K562 (cell line): ENCODE results near the gene BRSK1. TPM values are rescaled to one million over a fixed set of nuclear protein-coding genes. Genes with fewer than 3 reads are reported as not detected.

Experiments used
- AFF1 ChIP-seq, 2 experiments: fragments of 450-650 bp; IDR thresholded peaks; 2 replicates each; pipeline ENCODE4 v1.6.1; 2018; ENCODE audit warnings: mild to moderate bottlenecking in 2 of 2, low read depth in 1 of 2; ENCODE audit not compliant: partially characterized antibody in 2 of 2
- BCL6 ChIP-seq: fragments of 250-450 bp; sonication (Bioruptor Pico); IDR thresholded peaks from 2 replicates; pipeline ENCODE4 v1.4.0; 2020
- E2F8 ChIP-seq: fragments of 450-650 bp; IDR thresholded peaks from 2 replicates; pipeline ENCODE4 v1.7.1; 2018; ENCODE audit warnings: mild to moderate bottlenecking, low read depth; ENCODE audit not compliant: partially characterized antibody
- GATA2 ChIP-seq: sonication (generic); formaldehyde crosslinking; IDR thresholded peaks from 2 replicates; pipeline ENCODE4 v1.4.0; 2020; ENCODE audit warnings: mild to moderate bottlenecking, missing genetic modification reagents
- HMGXB4 ChIP-seq: sonication (generic); formaldehyde crosslinking; IDR thresholded peaks from 2 replicates; pipeline ENCODE4 v1.8.1; 2023; ENCODE audit warnings: mild to moderate bottlenecking, missing genetic modification reagents
- MBD1 ChIP-seq: fragments of 250-450 bp; sonication (Bioruptor Pico); IDR thresholded peaks from 2 replicates; pipeline ENCODE4 v1.8.0; 2022; ENCODE audit warnings: inconsistent platforms
- MEF2D ChIP-seq: conservative IDR thresholded peaks from 2 replicates; pipeline ENCODE4 v1.6.1; 2016; ENCODE audit warnings: low read depth, missing genetic modification characterization, missing compliant biosample characterization
- POLR2G ChIP-seq: fragments of 200-400 bp; formaldehyde crosslinking; IDR thresholded peaks from 2 replicates; pipeline ENCODE4 v1.6.1; 2017; ENCODE audit warnings: low read depth, mild to moderate bottlenecking, antibody characterized with exemption, low read length, moderate library complexity
- RUNX1 ChIP-seq: sonication (generic); IDR thresholded peaks from 2 replicates; pipeline ENCODE4 v1.6.1; 2016; ENCODE audit warnings: antibody characterized with exemption, low read depth
- SMARCA4 ChIP-seq: fragments of 450-650 bp; IDR thresholded peaks from 2 replicates; pipeline ENCODE4 v1.6.1; 2016
- SUPT5H ChIP-seq: fragments of 450-650 bp; IDR thresholded peaks from 2 replicates; pipeline ENCODE4 v1.6.1; 2016
- TARDBP ChIP-seq: fragments of 450-650 bp; IDR thresholded peaks from 2 replicates; pipeline ENCODE4 v1.6.1; 2016
- XRCC3 ChIP-seq: fragments of 450-650 bp; IDR thresholded peaks from 2 replicates; pipeline ENCODE4 v1.6.1; 2017; ENCODE audit warnings: mild to moderate bottlenecking, moderate library complexity
- XRCC5 ChIP-seq: fragments of 200-400 bp; formaldehyde crosslinking; IDR thresholded peaks from 2 replicates; pipeline ENCODE4 v1.6.1; 2017; ENCODE audit warnings: low read depth, mild to moderate bottlenecking, low read length
- ZBTB2 ChIP-seq: fragments of 450-650 bp; IDR thresholded peaks from 2 replicates; pipeline ENCODE4 v1.6.1; 2016; ENCODE audit warnings: antibody characterized with exemption
- ZNF586 ChIP-seq: fragments of 450-650 bp; formaldehyde crosslinking; conservative IDR thresholded peaks from 2 replicates; pipeline ENCODE4 v1.4.0; 2020; ENCODE audit warnings: mild to moderate bottlenecking, moderate library complexity
- polyA plus RNA-seq, 8 experiments: library from polyadenylated mRNA; depleted of rRNA in 4 of 8; stranded (reverse) in 5 of 8; unstranded in 3 of 8; fragments of >200 nt; fragmentation: Nextera tagmentation in 2 of 8; fragmentation: Illumina TruSeq in 1 of 8; extraction: Ambion mirVana in 2 of 8; extraction: Trizol in 1 of 8; gene quantifications; 2 replicates each; pipeline versions ENCODE4 v1.2.1 to v1.2.3, GENCODE V29; 2011 to 2014; ENCODE audit warnings: inconsistent platforms in 1 of 8, missing spikeins in 1 of 8
- total RNA-seq, 7 experiments: library from RNA; depleted of rRNA in 6 of 7; stranded (reverse); fragments of >200 nt in 6 of 7; fragmentation: Illumina TruSeq in 2 of 7; extraction: Trizol in 2 of 7; gene quantifications; 2 replicates each; pipeline versions ENCODE4 v1.2.1 to v1.2.3, GENCODE V29; 2011 to 2021; ENCODE audit warnings: low replicate concordance in 1 of 7

Gene BRSK1
- total and polyA plus RNA-seq, 9 of the 15 experiments (the other 6 are each of a cell fraction or from before 2014, with no cell fraction given) = 1.7 to 9.3 (median 3.8) TPM; not detected in 2

- TF ChIP-seq AFF1 (IDR thresholded peaks at IDR 0.05; ENCODE audit: low read depth in 1 of 2, partially characterized antibody in 2 of 2) (peak; percentile 72 to 84), GATA2 (no peak), SUPT5H (peak; percentile 74), SMARCA4 (no peak; the same call in 1 of the 2 replicates), ZNF586 (CRISPR knock-in tag) (no peak), HMGXB4 (CRISPR knock-in tag) (no peak), XRCC5 (0 out of 2 replicates have a peak, but pooled peaks have one; percentile 61), BCL6 (no peak), RUNX1 (no peak), POLR2G (peak; percentile 80), TARDBP (peak; percentile 88), E2F8 (peak; percentile 85), XRCC3 (no peak), ZBTB2 (peak; percentile 32; the same call in 1 of the 2 replicates), MBD1 (CRISPR knock-in tag) (no peak), MEF2D (tag) (no peak; the same call in 1 of the 2 replicates)
Observed at GRCh38 chr19:55279770-55280643, 3.8 kb upstream of the BRSK1 start, which contains the start of gene HSPBP1 (continued).
